ENCODE measurements around the gene NBAS. TPM values are rescaled to one million over a fixed set of nuclear protein-coding genes. Genes with fewer than 3 reads are reported as not detected.
"Not testable (repeated sequence)": the region's sequence is repeated elsewhere in the genome, so short reads cannot be mapped to it uniquely, and the experiment has no call there.

NBAS gene
- total RNA-seq, 1 donor from 2014 or later, result 60.2 TPM

DNA sequence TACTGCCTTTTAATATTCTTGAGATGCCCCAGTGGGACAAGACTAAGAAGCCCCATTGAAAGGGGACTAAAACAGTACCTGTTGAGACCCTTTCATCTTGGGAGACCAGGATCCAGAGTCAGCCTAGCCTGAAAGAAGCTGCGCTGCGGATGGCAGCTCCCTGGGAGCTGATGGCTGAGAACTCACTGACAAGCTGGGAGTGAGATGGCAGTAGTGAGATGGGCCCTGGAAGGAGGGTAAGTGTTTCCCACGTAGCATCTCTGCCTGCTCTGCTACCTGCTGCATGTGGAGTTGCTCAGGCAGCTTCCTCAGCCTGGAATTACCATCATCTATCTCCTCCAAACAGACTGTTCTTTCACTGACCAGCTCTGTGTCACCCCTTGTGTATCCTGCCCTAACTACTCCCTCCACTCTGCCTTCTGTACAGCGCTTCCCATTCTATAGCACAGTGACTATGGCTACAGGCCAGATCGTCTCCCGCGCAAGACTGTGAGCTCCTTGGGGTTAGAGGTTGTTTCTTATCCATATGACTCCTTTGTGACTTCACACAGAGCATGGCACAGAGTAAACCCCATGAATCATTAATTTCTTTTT lies 330.4 kb downstream of the NBAS start:
- DNase-seq (ENCODE audit: missing footprints) (no peak), ATAC-seq (no peak)
- intact Hi-C loops (cut with DNase I), result no loop called here

DNA sequence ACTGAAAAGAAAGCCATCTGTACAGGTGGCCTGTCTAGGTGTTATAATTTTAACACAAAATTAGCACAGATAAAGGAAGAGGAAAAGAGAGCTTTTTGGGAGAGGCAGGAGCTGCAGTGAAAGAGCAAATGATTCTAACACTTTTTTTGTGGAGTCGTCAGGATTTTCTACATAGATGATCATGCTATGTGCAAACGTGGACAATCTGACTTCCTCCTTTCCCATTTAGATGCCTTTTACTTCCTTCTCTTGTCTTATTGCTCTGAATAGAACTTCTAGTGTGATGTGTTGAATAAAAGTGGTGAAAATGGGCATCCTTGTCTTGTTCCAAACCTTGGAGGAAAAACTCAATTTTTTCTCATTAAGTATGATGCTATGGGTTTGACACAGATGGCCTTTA lies 334.5 kb downstream of the NBAS start:
- no peak for DNase-seq (ENCODE audit: missing footprints)
- intact Hi-C loops (cut with DNase I), result no loop called here

DNA sequence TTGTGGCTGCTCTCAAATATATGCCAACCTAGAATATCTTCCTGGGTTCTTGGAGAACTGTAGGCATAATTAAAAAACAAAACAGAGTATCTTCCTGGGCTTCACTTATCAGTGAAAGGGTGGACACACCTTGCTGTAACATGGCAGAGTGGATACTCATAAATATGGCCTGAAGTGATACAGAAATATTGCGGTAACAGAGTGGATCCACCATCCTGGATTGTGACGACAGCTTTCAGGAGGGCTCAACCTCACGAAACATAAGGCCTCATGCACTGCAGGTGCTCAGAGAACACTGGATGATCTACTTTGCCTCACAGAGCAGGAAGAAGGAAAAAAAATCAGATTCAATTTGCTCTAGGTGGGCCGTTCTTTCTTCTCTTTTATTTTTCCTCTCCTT lies 336.0 kb downstream of the NBAS start:
- ATAC-seq (no peak), DNase-seq (ENCODE audit: missing footprints) (no peak)
- intact Hi-C loops (cut with DNase I), result no loop called here

More for the DNA sequence above, 334.5 kb downstream of the NBAS start:
- no peak for ATAC-seq

DNA sequence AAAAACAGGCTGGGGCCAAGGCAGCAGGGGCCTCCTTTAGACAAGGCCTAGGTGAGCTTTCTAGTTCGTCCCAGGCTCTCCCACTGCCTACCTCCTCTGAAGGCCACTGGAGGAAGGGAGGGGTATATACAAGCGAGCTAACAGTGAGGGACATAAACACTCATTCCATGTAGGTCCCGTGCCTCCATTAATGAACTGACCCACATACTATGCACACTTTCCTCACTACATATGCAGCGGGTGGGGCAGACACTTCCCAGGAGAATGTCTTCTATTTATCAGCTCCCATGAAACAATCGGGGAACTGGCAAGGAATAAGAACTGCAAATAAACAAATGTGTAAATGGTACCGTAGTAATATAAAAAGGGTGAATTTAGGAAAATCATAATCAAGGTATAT lies 336.5 kb downstream of the NBAS start:
- ATAC-seq, result no peak
- DNase-seq (ENCODE audit: missing footprints), result no peak
- intact Hi-C loops (cut with DNase I), result no loop called here

DNA sequence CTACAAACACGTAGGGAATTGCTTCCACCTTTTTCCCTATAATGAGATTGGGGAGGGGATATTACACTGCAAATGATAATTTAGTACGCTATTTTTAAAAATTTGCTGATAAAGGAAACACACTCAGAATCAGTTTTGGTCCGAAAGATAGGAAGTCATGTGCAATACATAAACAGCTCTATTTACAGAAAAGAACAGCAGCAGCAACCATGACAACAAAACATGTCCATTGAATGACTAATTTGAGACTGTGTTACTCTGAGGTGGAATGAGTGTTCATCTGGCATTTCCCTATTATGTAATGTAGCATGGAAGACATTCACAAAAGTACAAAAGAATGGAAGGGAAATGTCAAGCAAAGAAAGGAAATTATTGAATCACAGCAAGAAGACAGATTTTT lies 337.2 kb downstream of the NBAS start:
- intact Hi-C loops (cut with DNase I), result no loop called here
- DNase-seq (ENCODE audit: missing footprints) (no peak), ATAC-seq (no peak)

DNA sequence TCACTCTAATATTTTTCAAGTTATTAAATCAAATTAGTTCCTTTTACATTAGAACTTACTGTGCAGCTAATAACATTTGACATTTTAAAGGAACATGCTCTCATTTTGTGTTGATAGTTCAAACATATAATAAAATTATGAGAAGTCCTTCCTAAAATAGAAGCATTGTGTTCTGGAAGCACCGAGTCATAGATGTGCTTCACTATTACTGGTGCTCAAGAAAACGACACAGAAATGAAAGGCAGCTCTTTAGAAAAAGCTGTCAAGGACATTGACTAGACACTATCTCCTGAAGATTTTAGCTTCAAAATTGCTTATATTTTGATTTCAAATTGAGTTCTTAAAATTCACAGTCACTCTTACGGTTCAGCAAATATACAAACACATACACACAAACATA lies 338.3 kb downstream of the NBAS start:
- ATAC-seq, result no peak
- DNase-seq (ENCODE audit: missing footprints), result no peak
- intact Hi-C loops (cut with DNase I), result no loop called here

DNA sequence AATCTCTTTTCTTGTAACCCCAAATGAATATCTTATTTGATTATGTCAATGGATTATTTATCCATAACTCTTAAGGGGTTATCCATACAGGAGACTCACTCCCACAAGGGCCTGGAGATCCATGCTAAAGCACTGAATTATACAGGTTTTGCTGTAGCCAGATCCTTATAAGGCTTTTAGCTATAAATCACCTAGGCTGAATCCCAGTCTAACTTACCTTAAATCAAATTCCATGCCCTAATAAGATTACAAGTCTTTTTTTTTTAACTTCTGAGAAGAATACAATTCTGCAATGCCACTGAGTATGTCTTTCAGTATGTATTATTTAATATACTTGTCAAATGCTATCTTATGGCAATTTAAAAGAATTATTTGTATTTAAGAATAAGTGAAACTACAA lies 340.5 kb downstream of the NBAS start:
- intact Hi-C loops (cut with DNase I), result no loop called here
- no peak for ATAC-seq
- no peak for DNase-seq (ENCODE audit: missing footprints)

DNA sequence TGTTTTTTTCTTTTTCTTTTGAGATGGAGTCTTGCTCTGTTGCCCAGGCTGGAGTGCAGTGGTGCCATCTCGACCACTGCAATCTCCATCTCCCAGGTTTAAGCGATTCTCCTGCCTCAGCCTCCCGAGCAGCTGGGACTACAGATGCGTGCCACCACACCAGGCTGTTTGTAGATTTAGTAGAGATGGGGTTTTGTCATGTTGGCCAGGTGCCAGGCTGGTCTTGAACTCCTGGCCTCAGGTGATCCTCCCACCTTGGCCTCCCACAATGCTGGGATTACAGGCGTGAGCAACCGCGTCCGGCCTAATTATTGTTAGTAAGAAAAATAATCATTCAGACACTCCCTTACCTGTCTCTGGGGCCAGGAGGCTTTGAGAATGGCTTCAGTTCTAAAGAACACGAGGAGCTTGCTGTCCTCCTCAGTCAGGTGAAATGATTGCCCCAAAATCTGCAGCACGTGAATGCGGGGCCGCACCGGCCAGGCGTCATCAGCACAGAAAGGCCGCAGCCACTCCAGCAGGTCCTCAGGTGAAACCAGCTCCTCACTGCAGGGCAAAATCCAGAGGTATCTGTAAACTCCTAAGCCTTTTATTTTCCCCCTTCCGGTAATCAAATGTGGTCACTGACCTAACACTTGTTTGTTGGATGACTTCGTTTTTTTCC lies 342.6 kb downstream of the NBAS start:
- peak; percentile 50 for DNase-seq (ENCODE audit: missing footprints)
- no peak for ATAC-seq
- intact Hi-C loops (cut with DNase I), result no loop called here

DNA sequence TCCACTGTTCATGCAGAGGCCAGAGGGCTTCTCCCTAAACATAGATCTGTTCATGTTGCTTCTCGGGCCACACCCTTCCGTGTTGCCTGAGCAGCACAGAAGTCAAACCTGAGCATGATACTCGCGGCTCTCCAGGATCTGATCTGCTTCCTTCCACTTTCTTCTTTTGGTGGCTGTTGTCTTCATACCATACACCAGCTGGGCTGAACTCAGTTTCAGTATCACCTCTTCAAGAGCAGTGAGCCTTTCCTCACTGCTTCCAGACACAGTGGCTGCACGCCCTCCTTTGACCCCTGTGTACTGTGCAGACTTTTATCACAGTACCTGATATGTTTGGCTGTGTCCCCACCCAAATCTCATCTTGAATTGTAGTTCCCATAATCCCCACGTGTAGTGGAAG lies 348.9 kb downstream of the NBAS start:
- DNase-seq (ENCODE audit: missing footprints) (no peak), ATAC-seq (no peak)
- intact Hi-C loops (cut with DNase I), result no loop called here

DNA sequence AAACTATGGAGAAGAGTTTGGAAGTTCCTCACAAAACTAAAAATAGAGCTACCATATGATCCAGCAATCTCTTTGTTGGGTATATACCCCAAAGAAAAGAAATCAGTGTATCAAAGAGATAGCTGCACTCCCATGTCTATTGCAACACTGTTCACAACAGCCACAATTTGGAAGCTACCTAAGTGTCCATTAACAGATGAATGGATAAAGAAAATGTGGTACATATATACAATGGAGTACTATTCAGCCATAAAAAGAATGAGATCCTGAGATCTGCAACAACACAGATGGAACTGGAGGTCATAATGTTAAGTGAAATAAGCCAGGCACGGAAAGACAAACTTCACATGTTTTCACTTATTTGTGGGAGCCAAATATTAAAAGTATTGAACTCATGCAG lies 350.6 kb downstream of the NBAS start:
- ATAC-seq; DNase-seq (ENCODE audit: missing footprints); intact Hi-C loops (cut with DNase I): not testable (repeated sequence)

DNA sequence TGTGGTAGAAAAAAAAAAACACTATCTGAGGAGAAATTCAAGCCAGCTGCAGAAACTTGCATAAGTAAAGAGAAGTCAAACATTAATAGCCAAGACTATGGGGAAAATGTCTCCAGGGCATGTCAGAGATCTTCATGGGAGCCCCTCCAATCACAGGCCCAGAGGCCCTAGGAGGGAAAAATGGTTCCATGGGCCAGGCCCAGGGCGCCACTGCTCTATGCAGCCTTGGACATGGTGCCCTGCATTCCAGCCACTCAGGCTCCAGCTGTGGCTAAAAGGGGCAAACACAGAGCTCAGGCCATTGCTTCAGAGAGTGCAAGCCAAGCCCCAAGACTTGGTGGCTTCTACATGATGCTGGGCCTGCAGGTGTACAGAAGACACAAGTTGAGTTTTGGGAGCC lies 354.7 kb downstream of the NBAS start:
- DNase-seq (ENCODE audit: missing footprints), result no peak
- no peak for ATAC-seq
- intact Hi-C loops (cut with DNase I), result no loop called here

DNA sequence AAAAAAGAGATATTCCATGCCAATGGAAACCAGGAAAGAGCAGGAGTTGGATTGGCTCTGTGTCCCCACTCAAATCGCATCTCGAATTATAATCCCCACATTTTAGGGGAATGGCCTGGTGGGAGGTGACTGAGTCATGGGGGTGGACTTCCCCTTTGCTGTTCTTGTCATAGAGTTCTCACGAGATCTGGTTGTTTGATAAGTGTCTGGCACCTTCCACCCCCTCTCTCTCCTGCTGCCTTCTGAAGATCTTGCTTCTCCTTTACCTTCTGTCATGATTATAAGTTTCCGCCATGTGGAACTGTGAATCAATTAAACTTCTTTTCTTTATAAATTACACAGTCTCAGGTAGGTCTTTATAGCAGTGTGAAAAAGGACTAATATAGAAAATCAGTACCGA lies 355.6 kb downstream of the NBAS start:
- ATAC-seq, result no peak
- intact Hi-C loops (cut with DNase I), result no loop called here
- no peak for DNase-seq (ENCODE audit: missing footprints)

DNA sequence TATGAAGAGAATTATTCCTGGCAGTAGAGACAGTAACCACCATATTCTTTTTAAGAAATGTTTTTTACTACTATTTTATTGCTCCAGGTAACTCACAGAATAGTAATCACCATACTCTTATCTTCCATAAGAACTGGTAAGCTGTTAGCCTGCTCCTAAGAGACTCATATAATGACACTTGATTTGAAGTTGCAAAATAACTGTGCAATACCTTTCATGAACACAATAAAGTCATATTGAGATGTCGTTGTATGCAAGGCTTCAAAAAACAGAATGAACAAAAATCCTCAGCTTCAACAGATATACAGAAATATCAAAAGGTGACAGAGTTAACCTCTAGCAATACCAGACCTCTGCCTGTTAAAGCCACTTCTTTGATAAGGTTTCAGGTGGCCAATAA lies 360.1 kb downstream of the NBAS start:
- no peak for ATAC-seq
- no peak for DNase-seq (ENCODE audit: missing footprints)
- intact Hi-C loops (cut with DNase I), result no loop called here

DNA sequence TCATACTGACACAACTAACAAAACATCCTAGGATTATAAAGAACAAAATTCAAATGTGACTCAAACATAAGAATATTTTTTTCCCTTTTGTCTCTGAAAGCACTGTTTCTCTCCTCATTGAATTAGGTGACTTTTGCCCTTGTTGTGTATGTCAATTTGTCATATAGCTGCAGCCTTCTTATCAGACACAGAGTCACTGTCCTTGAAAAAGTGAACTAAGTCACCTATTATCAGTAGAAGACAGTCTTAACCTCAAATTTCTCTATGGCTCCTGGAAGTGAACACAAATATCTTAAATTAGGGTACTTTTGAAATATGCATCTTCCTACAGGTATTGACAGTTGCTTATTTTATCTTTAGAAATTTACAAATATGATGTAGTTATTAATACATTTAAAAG lies 360.6 kb downstream of the NBAS start:
- ATAC-seq (no peak), DNase-seq (ENCODE audit: missing footprints) (no peak)
- intact Hi-C loops (cut with DNase I), result no loop called here

DNA sequence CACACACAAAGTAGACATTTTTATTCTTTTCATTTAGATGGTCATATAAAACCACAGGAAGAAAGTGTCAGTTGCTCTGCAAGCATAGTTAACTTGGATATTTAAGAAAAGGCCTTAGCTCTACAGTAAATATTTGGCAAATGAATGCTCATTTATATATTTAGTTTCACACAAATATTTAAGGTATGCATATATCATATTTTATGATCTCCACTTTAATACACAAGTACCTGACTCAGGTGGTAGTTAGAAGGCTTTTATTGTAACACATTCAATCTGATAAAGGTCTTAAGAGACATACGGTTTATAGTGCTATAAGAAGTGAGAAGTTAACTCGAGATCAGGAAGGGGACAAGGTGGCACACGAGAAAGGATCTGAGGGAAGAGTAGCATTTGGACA lies 363.1 kb downstream of the NBAS start:
- intact Hi-C loops (cut with DNase I), result no loop called here
- DNase-seq (ENCODE audit: missing footprints) (no peak), ATAC-seq (no peak)

DNA sequence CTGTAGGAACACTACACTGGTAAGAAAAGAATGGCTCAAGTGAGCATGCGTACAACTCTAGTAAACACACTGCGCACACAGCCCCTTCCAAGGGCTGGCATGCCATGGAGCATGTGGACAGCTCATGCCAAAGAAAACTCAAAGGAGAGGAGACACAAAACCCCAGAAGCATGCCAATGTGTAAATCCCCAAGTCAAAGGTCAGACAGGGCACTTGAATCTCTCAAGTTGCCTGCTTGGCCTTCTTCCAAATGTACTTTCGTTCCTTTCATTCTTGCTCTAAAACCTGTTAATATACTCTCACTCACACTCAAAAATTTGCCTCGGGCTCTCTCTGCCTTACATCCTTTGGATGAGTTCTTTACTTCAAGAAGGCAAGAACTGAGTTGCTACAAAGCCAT lies 365.3 kb downstream of the NBAS start:
- intact Hi-C loops (cut with DNase I), result no loop called here
- no peak for DNase-seq (ENCODE audit: missing footprints)
- no peak for ATAC-seq

DNA sequence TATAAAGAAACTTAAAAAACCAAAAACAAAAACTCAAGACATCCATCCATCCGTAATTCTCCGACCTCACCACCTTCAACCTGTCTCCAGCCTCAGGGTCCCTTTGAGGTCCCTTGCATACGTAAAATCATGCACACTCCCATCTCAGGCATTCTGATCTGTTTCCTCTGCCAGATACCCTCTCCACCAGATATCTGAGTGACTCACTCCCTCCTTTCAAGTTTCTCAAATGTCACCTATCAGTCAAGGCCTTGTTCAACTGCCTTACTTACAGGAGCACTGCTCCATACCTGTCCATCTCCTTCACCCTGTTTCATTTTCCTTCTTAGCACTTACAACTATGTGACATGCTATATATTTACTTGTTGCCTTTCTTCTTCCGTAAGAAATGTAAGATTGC lies 369.3 kb downstream of the NBAS start:
- intact Hi-C loops (cut with DNase I), result no loop called here
- DNase-seq (ENCODE audit: missing footprints) (no peak), ATAC-seq (no peak)

DNA sequence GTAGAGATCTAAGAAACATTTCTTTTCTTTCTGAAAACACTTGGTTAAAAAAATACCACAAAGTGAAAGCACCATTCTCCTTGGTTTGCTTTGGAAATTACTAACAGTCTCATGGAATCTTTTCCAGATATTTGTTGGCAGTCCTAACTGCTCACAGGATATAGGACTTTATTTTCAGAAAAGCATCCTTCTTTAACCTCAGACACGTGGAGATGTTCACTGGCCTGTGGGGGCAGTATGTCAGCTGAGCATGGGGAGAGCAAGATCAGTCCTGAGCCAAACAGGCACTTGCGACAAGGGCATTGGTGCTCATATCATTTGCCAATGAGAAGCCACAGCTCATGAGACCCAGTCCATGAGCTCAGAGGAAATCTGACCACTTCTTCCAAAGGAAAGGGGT lies 371.9 kb downstream of the NBAS start:
- intact Hi-C loops (cut with DNase I), result no loop called here
- DNase-seq (ENCODE audit: missing footprints) (no peak), ATAC-seq (no peak)

DNA sequence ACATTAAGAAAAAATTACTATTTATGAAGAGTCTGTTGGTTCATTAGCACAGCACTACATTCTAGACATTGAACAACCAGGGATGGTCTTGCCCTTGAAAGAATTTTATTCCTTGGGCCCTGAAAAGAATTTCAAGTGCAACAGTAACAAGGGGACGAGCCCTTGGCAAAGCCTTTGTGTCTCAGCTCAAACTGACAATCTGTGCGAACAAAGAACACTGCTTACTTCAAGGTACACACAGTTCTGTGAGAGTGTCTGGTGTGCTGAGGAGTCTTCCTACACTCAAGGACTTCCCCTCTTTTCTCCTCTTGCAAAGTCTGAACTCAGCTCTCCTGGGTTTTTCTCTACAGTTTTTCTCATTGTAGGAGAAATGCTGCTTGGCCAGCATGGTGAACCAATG lies 373.4 kb downstream of the NBAS start:
- ATAC-seq, result no peak
- intact Hi-C loops (cut with DNase I), result no loop called here
- no peak for DNase-seq (ENCODE audit: missing footprints)

DNA sequence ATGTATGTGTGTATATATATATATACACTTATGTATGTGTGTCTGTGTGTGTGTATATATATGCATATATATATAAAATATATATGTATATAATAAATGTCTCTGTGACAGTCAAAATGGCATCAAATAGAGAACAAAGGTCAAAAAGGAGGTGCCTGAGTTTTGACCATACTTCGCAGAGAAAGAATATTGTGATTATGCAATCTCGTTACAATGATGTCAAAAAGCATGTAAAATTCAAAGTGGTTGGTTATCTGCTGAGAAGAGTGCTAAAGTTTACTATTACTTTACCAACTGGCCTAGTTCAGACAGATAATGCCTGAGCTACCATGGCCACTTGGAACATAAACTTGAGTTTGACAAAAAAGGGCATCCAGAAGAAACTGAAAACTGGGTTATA lies 375.0 kb downstream of the NBAS start:
- ATAC-seq (no peak), DNase-seq (ENCODE audit: missing footprints) (no peak)
- intact Hi-C loops (cut with DNase I), result no loop called here

DNA sequence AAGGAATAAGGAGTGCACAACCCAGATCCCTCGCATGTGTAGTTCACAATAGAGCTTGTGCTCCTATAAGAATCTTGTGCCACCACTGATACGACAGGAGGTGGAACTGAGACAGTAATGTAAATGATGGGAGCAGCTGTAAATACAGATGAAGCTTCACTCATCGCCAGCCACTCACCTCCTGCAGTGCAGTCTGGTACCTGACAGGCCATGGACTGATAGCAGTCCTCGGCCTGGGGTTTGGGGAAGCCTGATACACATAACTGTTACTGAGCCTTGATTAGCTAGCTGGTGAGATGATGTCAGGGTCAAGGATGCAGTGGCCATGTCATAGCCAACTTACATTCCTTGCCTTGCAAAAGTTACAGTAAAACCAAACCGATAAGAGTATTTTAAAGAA lies 376.6 kb downstream of the NBAS start:
- intact Hi-C loops (cut with DNase I), result no loop called here
- no peak for DNase-seq (ENCODE audit: missing footprints)
- no peak for ATAC-seq

Data from Right ventricle myocardium inferior (tissue), 1 donor.